HUES6 (cell line): ENCODE data around the gene STK39.
"Not testable (repeated sequence)": the region's sequence is repeated elsewhere in the genome, so short reads cannot be mapped to it uniquely, and the experiment has no call there.

ENCODE experiments used
- H3K27ac ChIP-seq: 2 replicates; pipeline ENCODE4 v1.7.0; 2013; ENCODE audit warnings: low read depth, mild to moderate bottlenecking, low read length, inconsistent platforms
- H3K27me3 ChIP-seq: 2 replicates; pipeline ENCODE4 v1.6.1; 2013; ENCODE audit warnings: low read length; ENCODE audit not compliant: control insufficient read depth, insufficient read depth
- H3K36me3 ChIP-seq: 2 replicates; pipeline ENCODE4 v1.6.1; 2013; ENCODE audit warnings: low read length; ENCODE audit not compliant: control insufficient read depth, insufficient read depth
- H3K4me1 ChIP-seq: 2 replicates; pipeline ENCODE4 v1.6.1; 2013; ENCODE audit warnings: low read length; ENCODE audit not compliant: control insufficient read depth, insufficient read depth
- H3K4me3 ChIP-seq: 2 replicates; pipeline ENCODE4 v1.5.1; 2013; ENCODE audit warnings: low read depth, low read length
- H3K9ac ChIP-seq: one replicate; pipeline ENCODE4 v1.6.1; 2013; ENCODE audit warnings: mild to moderate bottlenecking, low read length
- H3K9me3 ChIP-seq: 2 replicates; pipeline ENCODE4 v1.6.1; 2013; ENCODE audit warnings: low read depth, low read length; ENCODE audit not compliant: control insufficient read depth, insufficient read depth

Gene STK39

DNA sequence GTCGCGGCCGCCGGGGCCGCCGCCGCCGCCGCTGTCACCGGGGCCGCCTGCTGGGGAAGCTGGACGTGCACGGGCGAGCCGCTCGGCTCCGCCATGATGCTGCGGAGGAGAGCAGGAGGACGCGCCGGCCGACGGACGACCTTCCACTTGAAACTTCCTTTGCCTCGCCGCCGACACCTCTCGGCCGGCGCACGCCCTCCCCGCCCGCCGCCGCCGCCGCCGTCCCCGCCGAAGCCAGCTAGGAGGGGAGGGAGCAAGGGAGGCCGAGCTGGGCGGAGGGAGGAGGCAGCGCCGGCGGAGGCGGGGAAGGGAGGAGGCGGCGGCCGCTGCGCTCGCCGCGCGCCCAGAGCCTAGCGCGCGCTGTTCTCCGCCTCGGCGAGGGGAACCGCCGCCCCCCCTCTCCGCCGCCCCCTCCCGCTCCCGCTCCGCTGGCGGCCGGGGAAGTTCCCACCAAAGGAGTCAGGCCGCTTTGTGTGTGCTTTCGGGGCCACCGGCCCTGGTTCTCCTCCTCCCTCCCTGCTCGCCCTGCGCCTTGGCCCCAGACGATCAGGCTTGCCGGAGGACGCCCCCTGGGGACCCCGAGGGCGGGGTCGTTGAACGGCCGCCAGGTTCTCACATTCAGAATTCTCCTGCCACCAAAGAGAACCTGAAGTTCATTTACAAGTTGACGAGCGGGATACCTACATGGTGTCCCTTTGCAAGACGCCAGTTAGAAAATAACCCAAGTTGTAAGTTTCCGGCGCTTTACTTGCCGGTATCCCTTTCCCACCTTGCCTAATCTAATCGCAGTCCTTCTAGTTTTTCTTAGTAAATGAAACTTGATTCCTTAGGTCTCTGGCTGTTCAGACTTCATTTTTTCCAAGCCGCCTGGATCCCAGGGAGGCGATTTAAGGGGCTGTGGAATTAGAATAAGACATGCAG is at the start of gene STK39:
TSS of gene STK39 (minus strand) at position 255 of the 921 bp plus-strand sequence. CDS start at position 95, 160 bp downstream.
- no peak within 1 kb of the TSS; the same call in 1 of the 2 replicates for H3K27ac ChIP-seq
- H3K27me3 ChIP-seq = no peaks in the 10 kb centered on the region
- H3K4me3 ChIP-seq = peak within 1 kb of the TSS; percentile 75
- peaks cover 19% of the 10 kb centered on the region for H3K4me1 ChIP-seq
- H3K36me3 ChIP-seq = no peaks in the 10 kb centered on the region
- peak within 1 kb of the TSS; percentile 66 for H3K9ac ChIP-seq
- H3K9me3 ChIP-seq = no peaks in the 10 kb centered on the region

DNA sequence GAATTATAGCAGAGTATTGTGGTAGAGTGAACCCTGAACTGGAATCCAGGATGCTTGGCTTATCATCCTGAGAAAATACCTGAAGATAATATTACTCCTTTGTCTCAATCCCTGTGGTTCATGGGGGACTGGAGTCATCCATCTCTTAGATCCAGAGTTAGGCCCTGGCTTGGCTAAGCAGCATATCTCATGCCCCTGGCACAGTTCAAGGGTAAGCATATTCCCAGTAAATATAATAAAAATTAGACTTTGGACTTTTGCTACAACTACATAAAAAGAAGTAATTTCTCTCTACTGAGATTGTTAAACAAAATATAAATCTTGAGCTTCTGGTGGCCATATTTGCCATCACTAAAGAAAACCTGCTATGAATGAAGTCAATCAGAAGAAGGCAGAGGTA is 47.7 kb upstream of the STK39 start:
- Histone ChIP-seq H3K4me1 (no peaks in the 10 kb centered on the region), H3K27ac (no peak overlapping the region), H3K36me3 (no peaks in the 10 kb centered on the region), H3K9me3 (no peaks in the 10 kb centered on the region), H3K27me3 (no peaks in the 10 kb centered on the region), H3K9ac (no peak overlapping the region), H3K4me3 (no peak overlapping the region)

DNA sequence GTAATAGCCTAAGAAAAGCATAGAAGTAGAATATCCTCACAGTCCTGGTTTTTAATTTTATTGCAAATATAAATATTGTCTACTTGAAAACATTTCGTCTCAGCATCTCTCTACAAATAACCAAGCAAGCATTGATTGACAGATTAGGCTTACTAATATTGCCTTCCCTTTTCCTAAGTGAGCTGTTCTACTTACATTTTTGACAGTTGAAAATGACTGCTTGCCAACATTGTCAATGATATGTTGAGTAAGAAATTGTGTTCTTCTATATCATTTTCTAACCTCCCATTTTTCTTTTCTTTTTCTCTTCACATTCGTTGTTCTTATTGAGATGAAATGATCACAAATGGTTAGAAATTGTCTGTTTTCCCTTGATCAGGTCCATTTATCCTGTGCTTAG is 47.0 kb upstream of the STK39 start:
- Histone ChIP-seq H3K36me3 (no peaks in the 10 kb centered on the region), H3K9ac (no peak overlapping the region), H3K4me3 (no peak overlapping the region), H3K4me1 (no peaks in the 10 kb centered on the region), H3K9me3 (no peaks in the 10 kb centered on the region), H3K27me3 (no peaks in the 10 kb centered on the region), H3K27ac (no peak overlapping the region)

DNA sequence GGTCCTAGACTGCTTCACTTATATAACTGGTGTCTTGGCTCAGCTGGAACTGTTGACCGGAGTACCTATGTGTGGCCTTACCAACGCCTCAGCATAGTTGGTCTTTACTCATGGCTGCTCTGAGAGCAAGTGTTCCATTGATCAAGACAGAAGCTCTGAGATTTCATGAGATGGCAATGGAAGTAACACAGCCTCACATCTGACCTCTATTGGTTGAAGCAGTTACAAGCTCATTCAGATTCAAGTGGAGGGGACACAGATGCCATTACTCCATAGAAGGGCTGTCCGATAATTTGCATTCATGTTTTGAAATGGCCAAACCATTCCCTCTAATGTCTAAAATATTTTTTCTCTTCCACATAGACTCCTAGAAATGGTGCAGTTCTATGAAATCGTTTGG is 46.4 kb upstream of the STK39 start:
- H3K27me3 ChIP-seq = no peaks in the 10 kb centered on the region
- H3K9me3 ChIP-seq = no peaks in the 10 kb centered on the region
- no peak overlapping the region for H3K27ac ChIP-seq
- no peak overlapping the region for H3K9ac ChIP-seq
- no peaks in the 10 kb centered on the region for H3K4me1 ChIP-seq
- no peaks in the 10 kb centered on the region for H3K36me3 ChIP-seq
- H3K4me3 ChIP-seq = no peak overlapping the region

DNA sequence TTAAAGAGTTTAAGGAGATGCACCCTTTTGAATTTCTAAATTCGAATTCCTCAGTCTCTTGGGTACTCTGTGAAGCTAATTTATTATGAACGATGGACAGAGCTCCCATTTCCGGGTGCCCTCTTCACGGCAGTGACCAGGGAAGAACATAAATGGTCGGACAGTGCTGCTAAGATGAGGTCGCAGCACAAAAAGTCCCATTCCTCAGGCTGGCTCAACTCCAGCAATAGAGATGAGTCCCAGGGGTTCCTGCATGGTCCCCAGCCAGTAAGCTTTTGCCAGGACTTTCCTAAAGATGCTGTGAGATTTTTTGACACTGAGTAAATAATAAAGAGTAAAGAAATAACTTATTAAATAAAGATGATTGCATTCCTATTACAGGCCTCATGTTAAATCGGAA is 43.0 kb upstream of the STK39 start:
- Histone ChIP-seq H3K27me3 (no peaks in the 10 kb centered on the region), H3K4me1 (no peaks in the 10 kb centered on the region), H3K9ac (no peak overlapping the region), H3K36me3 (no peaks in the 10 kb centered on the region), H3K4me3 (no peak overlapping the region), H3K27ac (no peak overlapping the region), H3K9me3 (no peaks in the 10 kb centered on the region)

DNA sequence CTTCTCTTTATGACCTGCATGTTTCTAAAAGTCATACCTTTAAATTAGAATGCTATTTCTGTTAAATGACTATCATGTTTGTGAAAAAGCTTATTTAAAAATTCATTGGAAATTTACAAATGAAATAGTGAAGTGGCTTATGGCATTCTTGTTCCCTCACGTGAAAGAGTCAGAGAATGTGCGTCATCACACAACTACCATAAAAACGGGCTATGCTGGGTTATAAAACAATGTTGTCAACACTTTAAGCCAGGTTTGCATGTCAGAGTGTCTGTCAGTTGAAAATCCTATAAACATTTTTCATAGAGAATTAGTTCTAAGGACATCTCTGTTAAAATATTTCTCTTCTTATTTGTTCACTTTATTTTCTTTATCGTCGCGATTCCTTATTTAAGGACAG is 42.5 kb upstream of the STK39 start:
- no peak overlapping the region for H3K9ac ChIP-seq
- H3K4me1 ChIP-seq = no peaks in the 10 kb centered on the region
- H3K36me3 ChIP-seq = no peaks in the 10 kb centered on the region
- no peak overlapping the region for H3K27ac ChIP-seq
- no peak overlapping the region for H3K4me3 ChIP-seq
- no peaks in the 10 kb centered on the region for H3K27me3 ChIP-seq
- no peaks in the 10 kb centered on the region for H3K9me3 ChIP-seq

DNA sequence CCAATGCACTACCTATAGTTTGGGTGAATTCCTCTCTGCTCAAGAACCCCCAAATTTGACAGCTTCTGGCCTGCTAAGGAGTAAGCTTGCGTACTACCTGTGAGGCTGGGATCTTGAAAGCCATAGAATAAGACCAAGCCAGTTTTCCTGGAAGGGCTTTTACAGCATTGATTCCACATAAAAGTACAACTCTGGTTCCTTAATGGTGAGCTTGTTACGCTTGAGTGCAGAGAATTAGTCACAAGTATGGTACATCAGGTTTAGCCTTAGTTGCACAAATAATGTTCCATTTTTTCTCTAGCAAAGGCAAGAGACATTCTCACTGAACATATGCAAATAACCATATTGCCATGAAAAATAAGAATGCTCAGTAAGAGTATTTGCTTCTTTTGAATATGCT is 39.1 kb upstream of the STK39 start:
- Histone ChIP-seq H3K9me3 (no peaks in the 10 kb centered on the region), H3K4me3 (no peak overlapping the region), H3K27me3 (no peaks in the 10 kb centered on the region), H3K4me1 (no peaks in the 10 kb centered on the region), H3K36me3 (no peaks in the 10 kb centered on the region), H3K9ac (no peak overlapping the region), H3K27ac (no peak overlapping the region)

DNA sequence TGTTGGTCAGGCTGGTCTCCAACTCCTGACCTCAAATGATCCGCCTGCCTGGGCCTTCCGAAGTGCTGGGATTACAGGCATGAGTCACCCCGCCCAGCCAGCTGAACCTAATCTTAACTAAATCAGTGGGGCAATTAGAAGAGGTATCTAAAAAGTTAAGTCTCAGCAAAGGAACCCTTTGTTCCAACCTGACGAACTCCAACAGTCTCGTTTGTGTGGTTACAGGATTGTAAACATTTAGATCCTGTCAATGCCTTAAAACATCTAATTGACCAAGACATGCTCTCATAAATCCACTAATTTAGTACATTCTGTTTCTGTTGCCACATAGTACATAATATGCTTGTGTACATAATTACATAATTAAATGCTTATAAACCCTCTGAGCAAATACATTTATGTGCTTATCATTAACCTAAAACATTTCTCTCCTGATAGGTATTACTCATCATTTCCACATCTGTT is 31.1 kb upstream of the STK39 start:
- H3K9ac ChIP-seq = no peak overlapping the region
- no peak overlapping the region for H3K4me3 ChIP-seq
- no peak overlapping the region for H3K27ac ChIP-seq
- H3K36me3 ChIP-seq = no peaks in the 10 kb centered on the region
- no peaks in the 10 kb centered on the region for H3K9me3 ChIP-seq
- no peaks in the 10 kb centered on the region for H3K4me1 ChIP-seq
- H3K27me3 ChIP-seq = no peaks in the 10 kb centered on the region

DNA sequence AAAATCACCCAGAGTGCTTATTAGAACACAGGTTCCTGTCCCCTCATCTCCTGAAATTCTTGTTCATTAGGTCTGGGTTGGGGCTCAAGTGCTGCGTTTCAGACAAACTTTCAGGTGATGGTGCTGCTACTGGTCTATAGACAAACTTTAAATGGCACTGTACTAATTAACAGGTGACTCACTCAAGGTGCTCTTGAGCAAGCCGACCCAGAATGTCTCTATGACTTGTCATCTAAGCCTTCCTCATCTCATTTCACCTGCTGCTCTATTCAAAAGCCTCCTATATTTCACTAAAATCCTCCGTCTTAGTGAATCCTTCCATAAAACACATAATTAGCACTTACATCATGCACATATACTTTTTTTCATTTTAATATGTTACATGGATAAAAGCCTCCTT is 29.9 kb upstream of the STK39 start:
- Histone ChIP-seq H3K9ac (no peak overlapping the region), H3K27ac (no peak overlapping the region), H3K36me3 (no peaks in the 10 kb centered on the region), H3K4me3 (no peak overlapping the region), H3K4me1 (no peaks in the 10 kb centered on the region), H3K9me3 (no peaks in the 10 kb centered on the region), H3K27me3 (no peaks in the 10 kb centered on the region)

DNA sequence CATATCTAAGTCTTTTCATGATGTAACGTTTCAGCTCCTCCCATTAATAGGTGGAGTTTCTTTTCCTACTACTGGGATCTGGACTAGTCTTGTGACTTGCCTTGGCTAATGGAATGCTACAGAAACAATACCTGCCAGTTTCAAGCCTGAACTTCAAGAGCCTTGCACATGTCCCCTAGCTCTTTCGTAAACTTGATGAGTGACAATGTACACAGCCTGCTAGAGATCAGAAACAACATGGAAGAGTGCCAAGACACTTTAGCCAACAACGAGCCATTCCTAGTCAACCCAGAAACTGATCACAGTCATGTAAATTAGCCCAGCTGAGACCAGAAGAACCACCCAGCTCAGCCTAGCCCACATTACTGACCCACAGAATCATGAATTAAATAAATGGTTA is 24.8 kb upstream of the STK39 start:
- Histone ChIP-seq H3K4me1 (no peaks in the 10 kb centered on the region), H3K27me3 (no peaks in the 10 kb centered on the region), H3K27ac (no peak overlapping the region), H3K9me3 (no peaks in the 10 kb centered on the region), H3K4me3 (no peak overlapping the region), H3K36me3 (no peaks in the 10 kb centered on the region), H3K9ac (no peak overlapping the region)

DNA sequence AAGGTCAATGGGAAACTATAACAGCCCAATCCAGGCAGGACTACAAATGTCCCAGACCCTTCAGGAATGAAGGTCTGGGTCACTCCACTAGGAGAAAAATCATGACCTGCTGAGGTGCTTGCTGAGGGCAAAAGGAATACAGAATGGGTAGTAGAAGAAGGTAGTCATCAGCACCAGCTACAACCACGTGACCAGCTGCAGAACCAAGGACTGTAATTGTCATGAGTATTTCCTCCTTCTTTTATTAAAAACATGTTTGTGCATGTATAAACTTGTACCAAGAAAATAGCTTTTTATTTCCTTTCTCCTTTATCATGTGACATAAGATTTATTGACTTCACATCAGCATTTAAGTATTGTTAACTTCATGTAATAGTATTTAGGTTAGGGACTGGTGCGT is 15.5 kb upstream of the STK39 start:
- H3K4me3 ChIP-seq = not testable (repeated sequence)
- peaks cover 11% of the 10 kb centered on the region; the same call in 1 of the 2 replicates for H3K9me3 ChIP-seq

More for the DNA sequence above, 15.5 kb upstream of the STK39 start:
- H3K36me3 ChIP-seq, H3K27ac ChIP-seq, H3K4me1 ChIP-seq, H3K9ac ChIP-seq, H3K27me3 ChIP-seq: not testable (repeated sequence)
